B cell (primary cell): ENCODE data around the gene EIF2B2. TPM values are rescaled to one million over a fixed set of nuclear protein-coding genes. Genes with fewer than 3 reads are reported as not detected.

ENCODE experiments used
- ATAC-seq: fragments of 200-7000 bp; cut with Tn5 transposase; one replicate; pipeline ENCODE4 v1.10.0; 2021; ENCODE audit warnings: low read depth, mild to moderate bottlenecking, moderate number of reproducible peaks, moderate library complexity
- CTCF ChIA-PET: fragments of 350-600 bp; sonication (Branson Sonifier 250); formaldehyde crosslinking; loops from one replicate; lab custom pipeline; 2021; ENCODE audit warnings: antibody characterized with exemption, inconsistent platforms; lab: Charles Lee
- POLR2A ChIA-PET: fragments of 350-600 bp; sonication (Branson Sonifier 250); formaldehyde crosslinking; loops from one replicate; lab custom pipeline; 2021; ENCODE audit warnings: antibody characterized with exemption; lab: Charles Lee
- DNase-seq: peaks from one replicate; pipeline ENCODE4 v3.0.0; 2013
- H2AFZ ChIP-seq: 2 replicates; pipeline ENCODE4 v1.6.1; 2012; ENCODE audit warnings: mild to moderate bottlenecking, low read depth, low read length; ENCODE audit not compliant: insufficient read depth, poor library complexity, severe bottlenecking
- H3K27ac ChIP-seq, 2 donors: 1 replicate in 1 of 2; 2 replicates in 1 of 2; pipeline ENCODE4 v1.5.1; 2012 to 2013; ENCODE audit warnings: low read length in 2 of 2, mild to moderate bottlenecking in 2 of 2, moderate library complexity in 1 of 2
- H3K27me3 ChIP-seq, 4 experiments: fragments of 200-600 bp in 1 of 4; sonication (generic) in 1 of 4; replicated peaks in 1 of 4; 1 replicate in 2 of 4; 2 replicates in 2 of 4; pipeline versions ENCODE4 v1.6.1 to v1.7.0; 2013 to 2016; ENCODE audit warnings: low read length in 3 of 4, mild to moderate bottlenecking in 2 of 4, mixed read lengths in 1 of 4, moderate library complexity in 1 of 4; ENCODE audit not compliant: insufficient read depth in 4 of 4, control insufficient read depth in 3 of 4; ENCODE audit errors: control extremely low read depth in 1 of 4
- H3K36me3 ChIP-seq, 2 experiments: replicated peaks in 1 of 2; 1 replicate in 1 of 2; 2 replicates in 1 of 2; pipeline versions ENCODE4 v1.6.1 to v1.7.1; 2013; ENCODE audit warnings: low read length in 1 of 2; ENCODE audit not compliant: insufficient read depth in 2 of 2, control insufficient read depth in 1 of 2; ENCODE audit errors: control extremely low read depth in 1 of 2, extremely low read depth in 1 of 2
- H3K4me1 ChIP-seq, 2 donors: fragments of 200-600 bp in 1 of 2; sonication (generic) in 1 of 2; 1 replicate in 1 of 2; 2 replicates in 1 of 2; pipeline versions ENCODE4 v1.5.1 to v1.6.1; 2013 to 2017; ENCODE audit warnings: low read length in 2 of 2; ENCODE audit not compliant: control insufficient read depth in 2 of 2, insufficient read depth in 2 of 2
- H3K4me2 ChIP-seq: replicated peaks from 2 replicates; pipeline ENCODE3; 2012; ENCODE audit warnings: mild to moderate bottlenecking, low read depth, low read length; ENCODE audit not compliant: poor library complexity, severe bottlenecking
- H3K4me3 ChIP-seq, 5 experiments: fragments of 200-600 bp in 1 of 5; sonication (generic) in 1 of 5; 1 replicate in 3 of 5; 2 replicates in 2 of 5; pipeline versions ENCODE4 v1.5.1 to v1.7.0; 2011 to 2016; ENCODE audit warnings: low read length in 4 of 5, mild to moderate bottlenecking in 4 of 5, low read depth in 2 of 5, control low read depth in 1 of 5, moderate library complexity in 1 of 5; ENCODE audit not compliant: insufficient read depth in 1 of 5; ENCODE audit errors: control extremely low read depth in 1 of 5, extremely low read depth in 1 of 5
- H3K79me2 ChIP-seq: fragments of 200-600 bp; sonication (generic); one replicate; pipeline ENCODE4 v1.6.0; 2016; ENCODE audit warnings: low read length; ENCODE audit not compliant: control insufficient read depth, insufficient read depth
- H3K9ac ChIP-seq: fragments of 200-600 bp; sonication (generic); 2 replicates; pipeline ENCODE4 v1.6.1; 2017; ENCODE audit warnings: mild to moderate bottlenecking, low read length, moderate library complexity
- H3K9me3 ChIP-seq, 3 donors: one replicate each; pipeline versions ENCODE4 v1.6.1 to v1.7.1; 2013; ENCODE audit warnings: low read length in 2 of 3; ENCODE audit not compliant: control insufficient read depth in 2 of 3, insufficient read depth in 1 of 3; ENCODE audit errors: control extremely low read depth in 1 of 3
- H4K20me1 ChIP-seq: 2 replicates; pipeline ENCODE4 v1.6.0; 2012; ENCODE audit warnings: mild to moderate bottlenecking, low read length; ENCODE audit not compliant: insufficient read depth, control insufficient read depth, poor library complexity, severe bottlenecking
- H3K27ac Mint-ChIP-seq: one replicate; pipeline ENCODE4 v1.8.0; 2021; ENCODE audit warnings: mixed read lengths
- H3K27me3 Mint-ChIP-seq: one replicate; pipeline ENCODE4 v1.8.0; 2021; ENCODE audit warnings: mixed read lengths
- H3K4me1 Mint-ChIP-seq: one replicate; pipeline ENCODE4 v1.8.0; 2021; ENCODE audit warnings: mixed read lengths
- H3K4me3 Mint-ChIP-seq: one replicate; pipeline ENCODE4 v1.8.0; 2021; ENCODE audit warnings: mixed read lengths
- H3K9me3 Mint-ChIP-seq: one replicate; pipeline ENCODE4 v1.8.0; 2022; ENCODE audit warnings: mixed read lengths; ENCODE audit not compliant: insufficient read depth
- EZH2 ChIP-seq: IDR thresholded peaks from 2 replicates; pipeline ENCODE4 v1.6.1; 2012; ENCODE audit warnings: borderline replicate concordance, low read depth, mild to moderate bottlenecking, moderate library complexity, low read length; ENCODE audit not compliant: insufficient read depth, poor library complexity, severe bottlenecking
- WGBS: methylation state at CpG from one replicate; pipeline ENCODE4 v1.1.5; 2013; ENCODE audit warnings: missing lambda C conversion rate; ENCODE audit not compliant: insufficient coverage; 5-methylcytosine and 5-hydroxymethylcytosine counted together
- intact Hi-C: fragments of 100-400 bp; cut with micrococcal nuclease; formaldehyde crosslinking; loops from one replicate; pipeline ENCODE4 v1.10.0; 2022
- polyA plus RNA-seq: library from polyadenylated mRNA; depleted of rRNA; stranded (reverse); fragments of >200 nt; gene quantifications from 2 replicates; pipeline ENCODE4 v1.2.3, GENCODE V29; 2012
- total RNA-seq, 2 donors: library from RNA; stranded (reverse); fragments of 120-200 nt in 1 of 2; gene quantifications; 1 replicate in 1 of 2; 2 replicates in 1 of 2; pipeline versions ENCODE4 v1.2.3 to v1.2.4, GENCODE V29; 2013 to 2022
- TF ChIP-seq, protein P1 (sequence below): fragments of 200-600 bp; IDR thresholded peaks from one replicate; pipeline ENCODE4 v1.8.0; 2022; ENCODE audit warnings: antibody characterized with exemption, mild to moderate bottlenecking

EIF2B2 gene
- total and polyA plus RNA-seq, 2 donors (not counting 1 experiment from before 2014, with no cell fraction given), result 25.5 to 27.6 TPM

GRCh38 chr14:75010472-75011093, 7.9 kb downstream of the EIF2B2 start:
- H3K27ac ChIP-seq, result no peak overlapping the region
- no peaks in the 10 kb centered on the region for H3K4me1 ChIP-seq
- no peaks in the 10 kb centered on the region for H3K79me2 ChIP-seq
- TF ChIP-seq EZH2, result no peak
- TF ChIP-seq, protein P1, sequence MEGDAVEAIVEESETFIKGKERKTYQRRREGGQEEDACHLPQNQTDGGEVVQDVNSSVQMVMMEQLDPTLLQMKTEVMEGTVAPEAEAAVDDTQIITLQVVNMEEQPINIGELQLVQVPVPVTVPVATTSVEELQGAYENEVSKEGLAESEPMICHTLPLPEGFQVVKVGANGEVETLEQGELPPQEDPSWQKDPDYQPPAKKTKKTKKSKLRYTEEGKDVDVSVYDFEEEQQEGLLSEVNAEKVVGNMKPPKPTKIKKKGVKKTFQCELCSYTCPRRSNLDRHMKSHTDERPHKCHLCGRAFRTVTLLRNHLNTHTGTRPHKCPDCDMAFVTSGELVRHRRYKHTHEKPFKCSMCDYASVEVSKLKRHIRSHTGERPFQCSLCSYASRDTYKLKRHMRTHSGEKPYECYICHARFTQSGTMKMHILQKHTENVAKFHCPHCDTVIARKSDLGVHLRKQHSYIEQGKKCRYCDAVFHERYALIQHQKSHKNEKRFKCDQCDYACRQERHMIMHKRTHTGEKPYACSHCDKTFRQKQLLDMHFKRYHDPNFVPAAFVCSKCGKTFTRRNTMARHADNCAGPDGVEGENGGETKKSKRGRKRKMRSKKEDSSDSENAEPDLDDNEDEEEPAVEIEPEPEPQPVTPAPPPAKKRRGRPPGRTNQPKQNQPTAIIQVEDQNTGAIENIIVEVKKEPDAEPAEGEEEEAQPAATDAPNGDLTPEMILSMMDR, result no peak
- H3K9me3 ChIP-seq, result no peaks in the 10 kb centered on the region
- peaks cover 1% of the 10 kb centered on the region for H3K4me1 Mint-ChIP-seq
- CTCF ChIA-PET, result no interaction called here
- no peak for DNase-seq
- intact Hi-C loops, result no loop called here
- H3K4me3 ChIP-seq, result no peak overlapping the region
- H4K20me1 ChIP-seq, result no peaks in the 10 kb centered on the region
- POLR2A ChIA-PET, result no interaction called here
- no peaks in the 10 kb centered on the region for H3K27me3 Mint-ChIP-seq
- no peak for ATAC-seq
- no peak overlapping the region for H2AFZ ChIP-seq
- peaks cover 3 to 66% of the 10 kb centered on the region in 2 experiments for H3K36me3 ChIP-seq
- H3K4me3 Mint-ChIP-seq, result no peak overlapping the region
- H3K27ac Mint-ChIP-seq, result no peak overlapping the region
- no peak overlapping the region for H3K4me2 ChIP-seq
- H3K9ac ChIP-seq, result no peak overlapping the region
- no CpG with 5 or more reads among the region's 4 CpGs for WGBS
- no peaks in the 10 kb centered on the region for H3K9me3 Mint-ChIP-seq
- no peaks in the 10 kb centered on the region for H3K27me3 ChIP-seq

- no peak for TF ChIP-seq EZH2
- TF ChIP-seq, protein P1, result no peak
- Histone ChIP-seq H3K9ac (no peak overlapping the region), H3K27ac (no peak overlapping the region), H3K4me1 (no peaks in the 10 kb centered on the region), H3K4me2 (no peak overlapping the region), H4K20me1 (no peaks in the 10 kb centered on the region), H2AFZ (no peak overlapping the region), H3K36me3 (peaks cover 1 to 64% of the 10 kb centered on the region in 2 experiments), H3K4me3 (no peak overlapping the region), H3K27me3 (no peaks in the 10 kb centered on the region), H3K9me3 (no peaks in the 10 kb centered on the region), H3K79me2 (no peaks in the 10 kb centered on the region)
- H3K4me3 Mint-ChIP-seq, result no peak overlapping the region
- WGBS, result 100% methylated on average over 1 of the region's 4 CpGs
- peak overlapping the region; percentile 26 for H3K27ac Mint-ChIP-seq
- DNase-seq, result no peak
- CTCF ChIA-PET, result no interaction called here
- H3K27me3 Mint-ChIP-seq, result no peaks in the 10 kb centered on the region
- no peaks in the 10 kb centered on the region for H3K9me3 Mint-ChIP-seq
- intact Hi-C loops, result no loop called here
- no peaks in the 10 kb centered on the region for H3K4me1 Mint-ChIP-seq
- no peak for ATAC-seq
- POLR2A ChIA-PET, result interaction anchor here (0.6 kb wide), 1 partner anchor 1800 kb away, joined by 3 read pairs; no protein-coding TSS in a partner anchor
Observed at GRCh38 chr14:75011356-75011994, 8.8 kb downstream of the EIF2B2 start.
